Measurements from ENCODE around the gene TAF13.

DNA sequence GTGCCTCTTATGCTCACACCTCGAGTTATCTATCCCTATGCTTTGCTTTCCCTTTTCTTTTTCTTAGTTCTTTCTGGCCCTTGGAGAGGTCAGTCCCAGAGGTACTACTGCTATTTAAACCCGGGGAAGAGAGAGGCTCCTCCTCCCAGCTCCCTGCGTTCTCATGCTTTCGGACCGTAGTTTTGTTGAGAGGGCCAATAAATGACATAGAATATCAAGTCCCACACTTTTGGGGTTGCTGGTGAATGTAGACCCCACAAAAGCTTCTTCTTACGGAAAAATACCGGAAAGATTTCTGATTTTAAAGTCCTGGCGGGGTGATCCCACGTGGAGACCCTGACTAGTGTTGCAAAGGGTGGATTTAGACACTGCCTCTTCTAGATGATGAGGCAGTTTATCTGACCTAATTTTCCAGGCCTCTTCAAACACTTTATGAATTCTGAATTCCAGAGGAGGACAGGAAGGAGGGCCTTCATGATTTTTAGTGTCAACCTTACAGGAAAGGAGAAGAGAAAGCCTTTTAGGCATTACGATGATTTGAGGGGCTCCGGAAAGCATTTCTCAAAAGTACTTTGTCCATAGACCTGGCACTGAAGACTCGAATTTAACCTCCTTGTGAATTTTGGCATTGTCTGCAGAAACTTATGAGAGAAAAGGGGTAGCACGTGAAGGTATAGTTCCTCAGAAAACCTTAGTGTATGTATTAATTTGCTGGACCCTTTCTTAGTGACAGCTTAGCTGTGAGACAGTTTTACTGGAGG, 15.5 kb upstream of the TAF13 start:
- TF ChIP-seq, protein P1, sequence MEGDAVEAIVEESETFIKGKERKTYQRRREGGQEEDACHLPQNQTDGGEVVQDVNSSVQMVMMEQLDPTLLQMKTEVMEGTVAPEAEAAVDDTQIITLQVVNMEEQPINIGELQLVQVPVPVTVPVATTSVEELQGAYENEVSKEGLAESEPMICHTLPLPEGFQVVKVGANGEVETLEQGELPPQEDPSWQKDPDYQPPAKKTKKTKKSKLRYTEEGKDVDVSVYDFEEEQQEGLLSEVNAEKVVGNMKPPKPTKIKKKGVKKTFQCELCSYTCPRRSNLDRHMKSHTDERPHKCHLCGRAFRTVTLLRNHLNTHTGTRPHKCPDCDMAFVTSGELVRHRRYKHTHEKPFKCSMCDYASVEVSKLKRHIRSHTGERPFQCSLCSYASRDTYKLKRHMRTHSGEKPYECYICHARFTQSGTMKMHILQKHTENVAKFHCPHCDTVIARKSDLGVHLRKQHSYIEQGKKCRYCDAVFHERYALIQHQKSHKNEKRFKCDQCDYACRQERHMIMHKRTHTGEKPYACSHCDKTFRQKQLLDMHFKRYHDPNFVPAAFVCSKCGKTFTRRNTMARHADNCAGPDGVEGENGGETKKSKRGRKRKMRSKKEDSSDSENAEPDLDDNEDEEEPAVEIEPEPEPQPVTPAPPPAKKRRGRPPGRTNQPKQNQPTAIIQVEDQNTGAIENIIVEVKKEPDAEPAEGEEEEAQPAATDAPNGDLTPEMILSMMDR (IDR thresholded peaks at IDR 0.05; ENCODE audit: low read length): no peak
- TF ChIP-seq EZH2 (optimal IDR thresholded peaks at IDR 0.05; ENCODE audit: low read depth, low read length): no peak

All from MM.1S (cell line).